Measurements from ENCODE around the gene SIGLEC14. TPM values are rescaled to one million over a fixed set of nuclear protein-coding genes. Genes with fewer than 3 reads are reported as not detected.

Gene SIGLEC14
- total and polyA plus RNA-seq, 12 donors, result 0.44 to 29.0 (median 8.7) TPM; not detected in 1

DNA sequence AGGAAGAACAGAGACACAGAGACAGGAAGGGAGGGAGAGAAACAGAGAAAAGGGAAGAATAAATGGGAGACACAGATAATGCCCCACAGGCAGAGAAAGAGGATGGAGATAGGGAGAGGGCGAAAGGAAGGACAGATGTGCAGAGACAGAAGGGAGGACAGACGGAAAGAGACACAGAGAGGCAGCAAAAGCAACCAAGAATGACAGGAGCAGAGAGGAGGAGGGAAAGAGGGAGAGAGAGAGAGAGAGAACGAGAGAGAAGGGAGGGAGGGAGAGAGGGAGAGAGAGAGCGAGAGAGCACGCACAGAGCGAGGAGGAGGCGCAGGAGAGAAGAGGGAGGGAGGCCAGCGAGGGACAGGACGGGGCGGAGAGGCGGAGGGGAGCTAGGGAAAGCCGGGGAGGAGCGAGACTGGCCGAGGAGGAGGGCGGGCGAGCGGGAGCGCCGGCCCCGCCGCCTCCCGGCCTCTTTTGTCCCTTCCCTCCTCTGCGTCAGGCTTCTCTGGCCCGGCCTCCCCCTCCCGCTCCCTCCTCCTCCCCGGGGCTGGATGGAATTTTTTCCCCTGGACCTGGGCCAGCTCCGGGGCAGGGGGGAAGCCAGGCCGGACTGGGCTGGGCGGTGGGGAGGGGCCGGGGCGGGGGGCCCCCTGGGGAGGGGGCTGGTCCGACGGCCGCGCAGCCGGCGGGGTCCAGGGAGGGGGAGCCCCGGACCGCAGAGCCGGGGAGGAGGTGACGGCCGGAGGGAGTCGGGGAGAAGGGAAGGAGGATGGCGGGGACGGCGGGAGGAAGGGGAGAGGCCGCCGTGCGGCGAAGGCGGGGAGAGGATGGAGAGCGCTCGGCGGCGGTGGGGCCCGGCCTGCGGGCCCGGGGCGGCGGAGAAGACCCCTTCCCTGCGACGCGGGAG is 42.3 kb upstream of the SIGLEC14 start:
- H3K36me3 ChIP-seq (replicated peaks in 1 of 2), result peaks cover 0 to 6% of the 10 kb centered on the region in 2 donors
- intact Hi-C loops (cut with DNase I), result loop anchor here in 1 of 2 donors (10.0 kb wide), 1 partner anchor 86 kb away; no protein-coding TSS in a partner anchor
- H3K9me3 ChIP-seq (replicated peaks in 1 of 3), result no peaks in the 10 kb centered on the region
- H3K27ac ChIP-seq, result peak overlapping the region; percentile 82 to 97 (median 90)
- peak overlapping the region; percentile 24 to 97 (median 76) for H3K4me3 ChIP-seq
- TF ChIP-seq, protein P1, sequence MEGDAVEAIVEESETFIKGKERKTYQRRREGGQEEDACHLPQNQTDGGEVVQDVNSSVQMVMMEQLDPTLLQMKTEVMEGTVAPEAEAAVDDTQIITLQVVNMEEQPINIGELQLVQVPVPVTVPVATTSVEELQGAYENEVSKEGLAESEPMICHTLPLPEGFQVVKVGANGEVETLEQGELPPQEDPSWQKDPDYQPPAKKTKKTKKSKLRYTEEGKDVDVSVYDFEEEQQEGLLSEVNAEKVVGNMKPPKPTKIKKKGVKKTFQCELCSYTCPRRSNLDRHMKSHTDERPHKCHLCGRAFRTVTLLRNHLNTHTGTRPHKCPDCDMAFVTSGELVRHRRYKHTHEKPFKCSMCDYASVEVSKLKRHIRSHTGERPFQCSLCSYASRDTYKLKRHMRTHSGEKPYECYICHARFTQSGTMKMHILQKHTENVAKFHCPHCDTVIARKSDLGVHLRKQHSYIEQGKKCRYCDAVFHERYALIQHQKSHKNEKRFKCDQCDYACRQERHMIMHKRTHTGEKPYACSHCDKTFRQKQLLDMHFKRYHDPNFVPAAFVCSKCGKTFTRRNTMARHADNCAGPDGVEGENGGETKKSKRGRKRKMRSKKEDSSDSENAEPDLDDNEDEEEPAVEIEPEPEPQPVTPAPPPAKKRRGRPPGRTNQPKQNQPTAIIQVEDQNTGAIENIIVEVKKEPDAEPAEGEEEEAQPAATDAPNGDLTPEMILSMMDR (IDR thresholded peaks at IDR 0.05), result peak in 4 of 6 experiments; percentile 32 to 61 (median 48)
- peak in 1 of 2 donors; percentile 56 for TF ChIP-seq POLR2A (IDR thresholded peaks at IDR 0.05)
- 0 to 3% (median 1%) methylated on average over 22 to 60 of the region's 63 CpGs for WGBS, 4 donors
- H3K4me1 ChIP-seq (replicated peaks in 1 of 2), result peaks cover 25 to 47% of the 10 kb centered on the region in 2 donors
- no peaks in the 10 kb centered on the region for H3K27me3 ChIP-seq
- DNase-seq, result peak; percentile 92 to 97 (median 96)

DNA sequence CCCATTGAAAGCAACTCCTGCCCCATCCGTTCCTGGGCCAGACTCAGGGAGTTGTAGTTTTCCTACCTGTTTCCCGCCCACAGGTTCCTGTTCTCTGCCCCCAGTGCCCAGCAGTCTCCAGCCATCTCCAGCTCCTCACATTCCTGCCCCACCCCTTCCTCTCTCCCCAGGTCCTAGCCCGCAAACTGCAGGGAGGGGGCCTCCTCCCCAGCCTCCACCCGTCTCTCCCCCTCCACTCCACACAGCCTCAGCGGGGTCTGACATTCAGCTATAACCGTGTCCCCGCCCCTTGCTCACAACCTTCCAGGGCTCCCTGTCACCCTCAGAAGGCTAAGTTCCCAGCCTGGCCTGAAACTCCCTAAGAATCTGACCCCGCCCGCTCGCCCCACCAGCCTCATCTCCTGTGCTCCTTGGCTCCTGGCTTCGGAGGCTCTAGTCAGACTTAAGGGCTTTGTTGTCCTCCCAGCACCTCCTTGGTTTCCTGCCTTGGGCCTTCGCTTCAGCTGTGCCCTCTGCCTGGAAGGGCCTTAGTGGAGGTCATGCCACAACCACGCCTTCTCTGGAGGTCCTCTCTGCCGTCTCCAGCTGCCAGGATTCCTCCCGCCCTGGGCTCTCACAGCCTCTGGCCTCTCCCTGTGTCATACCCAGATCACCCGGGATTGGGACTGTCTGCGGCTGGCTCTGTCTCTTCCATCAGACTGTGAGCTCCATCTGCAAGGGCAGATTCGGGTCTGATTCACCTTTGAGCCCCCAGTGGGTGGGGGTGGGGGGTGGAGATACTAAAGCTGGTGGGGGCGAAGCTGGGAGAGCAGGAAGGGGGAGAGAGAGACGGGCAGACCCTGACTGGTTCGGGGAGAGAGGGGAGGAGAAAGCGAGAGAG is 41.4 kb upstream of the SIGLEC14 start:
- WGBS, 4 donors, result 4 to 8% (median 7%) methylated on average over 19 to 22 of the region's 22 CpGs
- Histone ChIP-seq H3K4me1 (replicated peaks in 1 of 2) (peaks cover 25 to 40% of the 10 kb centered on the region in 2 donors), H3K36me3 (replicated peaks in 1 of 2) (peaks cover 0 to under 1% of the 10 kb centered on the region in 2 donors), H3K4me3 (peak overlapping the region in 2 of 4 donors; percentile 26 to 78), H3K27me3 (no peaks in the 10 kb centered on the region), H3K27ac (peak overlapping the region; percentile 72 to 97 (median 82)), H3K9me3 (replicated peaks in 1 of 3) (no peaks in the 10 kb centered on the region)
- DNase-seq, result peak; percentile 69 to 89 (median 83)
- peak in 1 of 2 donors; percentile 50 for TF ChIP-seq POLR2A (IDR thresholded peaks at IDR 0.05)
- TF ChIP-seq, protein P1 (IDR thresholded peaks at IDR 0.05), result no peak
- intact Hi-C loops (cut with DNase I), result loop anchor here in 1 of 2 donors (10.0 kb wide), 1 partner anchor 87 kb away; no protein-coding TSS in a partner anchor

GRCh38 chr19:51686171-51686570 is 39.5 kb upstream of the SIGLEC14 start:
- 37 to 48% (median 39%) methylated on average over 2 of the region's 2 CpGs for WGBS, 4 donors
- Histone ChIP-seq H3K4me1 (replicated peaks in 1 of 2) (peaks cover 8 to 23% of the 10 kb centered on the region in 2 donors), H3K27ac (peak overlapping the region in 2 of 5 donors; percentile 17 to 61), H3K27me3 (no peaks in the 10 kb centered on the region), H3K4me3 (no peak overlapping the region), H3K9me3 (replicated peaks in 1 of 3) (no peaks in the 10 kb centered on the region), H3K36me3 (replicated peaks in 1 of 2) (no peaks in the 10 kb centered on the region)
- DNase-seq, result peak in 2 of 7 donors; percentile 20 to 54
- TF ChIP-seq, protein P1 (IDR thresholded peaks at IDR 0.05), result no peak
- TF ChIP-seq POLR2A (IDR thresholded peaks at IDR 0.05), result no peak
- intact Hi-C loops (cut with DNase I), result loop anchor here in 1 of 2 donors (10.0 kb wide), 1 partner anchor 89 kb away; no protein-coding TSS in a partner anchor

Measured in adrenal gland (tissue), 12 donors.